ENCODE data around the gene GPAT3.

The GPAT3 gene

DNA sequence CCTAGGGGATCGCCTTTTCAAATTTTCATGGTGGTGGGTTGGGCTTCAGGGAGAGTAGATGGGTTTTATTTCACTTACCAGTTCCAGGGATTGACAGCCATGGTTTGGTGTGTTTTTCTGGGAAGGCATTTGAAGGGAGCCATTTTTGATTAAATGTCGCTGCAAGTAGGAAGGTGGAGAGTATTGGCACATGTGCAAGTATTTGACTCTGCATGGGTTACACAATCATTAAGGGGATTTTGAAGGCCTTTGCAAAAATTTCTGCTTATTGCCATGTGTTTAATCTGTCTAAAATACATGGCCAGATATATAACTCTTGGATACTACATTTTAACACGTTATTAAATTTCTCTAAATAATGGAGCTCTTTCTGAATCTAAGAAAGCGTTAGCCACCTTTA lies 55.1 kb downstream of the GPAT3 start:
- TF ChIP-seq, protein P1, sequence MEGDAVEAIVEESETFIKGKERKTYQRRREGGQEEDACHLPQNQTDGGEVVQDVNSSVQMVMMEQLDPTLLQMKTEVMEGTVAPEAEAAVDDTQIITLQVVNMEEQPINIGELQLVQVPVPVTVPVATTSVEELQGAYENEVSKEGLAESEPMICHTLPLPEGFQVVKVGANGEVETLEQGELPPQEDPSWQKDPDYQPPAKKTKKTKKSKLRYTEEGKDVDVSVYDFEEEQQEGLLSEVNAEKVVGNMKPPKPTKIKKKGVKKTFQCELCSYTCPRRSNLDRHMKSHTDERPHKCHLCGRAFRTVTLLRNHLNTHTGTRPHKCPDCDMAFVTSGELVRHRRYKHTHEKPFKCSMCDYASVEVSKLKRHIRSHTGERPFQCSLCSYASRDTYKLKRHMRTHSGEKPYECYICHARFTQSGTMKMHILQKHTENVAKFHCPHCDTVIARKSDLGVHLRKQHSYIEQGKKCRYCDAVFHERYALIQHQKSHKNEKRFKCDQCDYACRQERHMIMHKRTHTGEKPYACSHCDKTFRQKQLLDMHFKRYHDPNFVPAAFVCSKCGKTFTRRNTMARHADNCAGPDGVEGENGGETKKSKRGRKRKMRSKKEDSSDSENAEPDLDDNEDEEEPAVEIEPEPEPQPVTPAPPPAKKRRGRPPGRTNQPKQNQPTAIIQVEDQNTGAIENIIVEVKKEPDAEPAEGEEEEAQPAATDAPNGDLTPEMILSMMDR (IDR thresholded peaks at IDR 0.05; ENCODE audit: control insufficient read depth, insufficient read depth, low read depth, low read length, missing control alignments) = no peak
- no peak for DNase-seq (ENCODE audit: low read depth)
- no peak overlapping the region for H3K4me3 ChIP-seq (ENCODE audit: control insufficient read depth, low read depth, low read length)

DNA sequence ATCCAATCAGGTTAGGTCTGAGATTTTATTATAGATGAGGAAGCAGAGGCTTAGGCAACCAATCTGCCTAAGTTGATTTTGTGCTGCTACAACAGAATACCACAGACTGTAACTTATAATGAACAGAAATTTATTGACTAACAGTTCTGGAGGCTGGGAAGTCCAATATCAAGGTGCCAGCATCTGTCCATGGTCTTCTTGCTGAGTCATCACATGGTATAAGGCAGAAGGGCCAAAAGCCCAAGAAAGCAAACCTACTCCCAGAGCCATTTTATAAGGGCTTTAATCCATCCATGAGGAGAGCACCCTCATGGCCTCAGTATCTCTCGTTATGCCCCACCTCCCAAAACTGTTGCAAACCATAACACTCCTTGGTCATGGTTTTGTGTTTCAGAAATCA lies 55.8 kb downstream of the GPAT3 start:
- DNase-seq (ENCODE audit: low read depth) = no peak
- TF ChIP-seq, protein P1 (IDR thresholded peaks at IDR 0.05; ENCODE audit: control insufficient read depth, insufficient read depth, low read depth, low read length, missing control alignments) = no peak
- H3K4me3 ChIP-seq (ENCODE audit: control insufficient read depth, low read depth, low read length) = no peak overlapping the region

DNA sequence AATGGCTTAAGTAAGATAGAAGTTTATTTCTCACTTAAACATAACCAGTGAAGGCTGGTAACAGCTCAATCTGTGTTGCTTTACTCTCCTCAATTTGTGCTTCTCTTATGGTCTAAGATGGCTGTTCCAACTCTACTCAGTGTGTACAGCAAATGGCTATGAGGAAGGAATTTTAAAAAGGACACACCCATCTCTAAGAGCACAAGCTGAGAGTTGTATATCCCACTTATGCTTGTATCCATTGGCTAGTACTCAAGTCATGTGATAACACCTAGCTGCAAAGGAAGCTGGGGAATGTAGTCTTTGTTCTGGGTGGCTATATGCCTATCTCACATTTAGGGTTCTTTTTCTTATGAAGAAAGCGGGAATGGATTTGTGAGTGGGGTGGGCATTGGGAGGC lies 63.3 kb downstream of the GPAT3 start:
- DNase-seq (ENCODE audit: low read depth) = no peak
- no peak overlapping the region for H3K4me3 ChIP-seq (ENCODE audit: control insufficient read depth, low read depth, low read length)
- TF ChIP-seq, protein P1 (IDR thresholded peaks at IDR 0.05; ENCODE audit: control insufficient read depth, insufficient read depth, low read depth, low read length, missing control alignments) = no peak

DNA sequence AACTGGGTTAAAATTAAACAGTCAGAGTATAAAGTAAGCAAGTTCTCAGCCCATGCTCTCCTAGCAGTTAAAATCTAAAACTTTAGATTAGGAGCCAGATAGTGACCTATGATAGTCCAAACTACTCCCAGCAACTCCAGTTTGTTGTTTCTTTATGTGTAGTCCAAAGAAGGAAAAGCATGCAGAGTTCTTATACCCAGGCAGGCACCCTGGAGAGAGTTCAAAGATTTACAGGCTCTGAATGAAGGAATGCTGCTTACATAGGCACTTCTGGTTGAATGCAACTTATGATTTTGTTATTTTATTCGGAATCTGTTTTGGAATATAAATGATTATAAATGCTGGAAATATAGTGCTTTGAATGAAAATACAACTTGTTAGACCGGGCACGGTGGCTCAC lies 67.2 kb downstream of the GPAT3 start:
- no peak for DNase-seq (ENCODE audit: low read depth)
- TF ChIP-seq, protein P1 (IDR thresholded peaks at IDR 0.05; ENCODE audit: control insufficient read depth, insufficient read depth, low read depth, low read length, missing control alignments) = no peak
- H3K4me3 ChIP-seq (ENCODE audit: control insufficient read depth, low read depth, low read length) = no peak overlapping the region

DNA sequence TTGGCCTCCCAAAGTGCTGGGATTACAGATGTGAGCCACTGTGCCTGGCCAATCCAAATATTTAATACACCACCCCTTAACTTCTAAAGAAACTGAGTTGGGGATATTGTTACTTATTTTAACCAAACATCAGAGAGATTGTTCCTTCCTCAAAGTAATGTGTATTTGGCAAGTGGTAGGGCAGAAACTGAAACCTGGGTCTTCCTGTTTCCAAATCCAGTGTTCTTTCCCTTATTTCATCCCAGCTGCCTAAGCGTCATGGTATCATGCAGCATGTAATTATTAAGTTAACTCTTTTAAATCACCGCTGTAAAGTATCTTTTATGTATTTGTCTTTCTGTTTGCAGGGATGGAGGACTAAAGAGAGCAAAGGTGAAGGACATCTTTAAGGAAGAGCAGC lies 68.4 kb downstream of the GPAT3 start:
- TF ChIP-seq, protein P1 (IDR thresholded peaks at IDR 0.05; ENCODE audit: control insufficient read depth, insufficient read depth, low read depth, low read length, missing control alignments) = no peak
- H3K4me3 ChIP-seq (ENCODE audit: control insufficient read depth, low read depth, low read length) = no peak overlapping the region
- DNase-seq (ENCODE audit: low read depth) = no peak

DNA sequence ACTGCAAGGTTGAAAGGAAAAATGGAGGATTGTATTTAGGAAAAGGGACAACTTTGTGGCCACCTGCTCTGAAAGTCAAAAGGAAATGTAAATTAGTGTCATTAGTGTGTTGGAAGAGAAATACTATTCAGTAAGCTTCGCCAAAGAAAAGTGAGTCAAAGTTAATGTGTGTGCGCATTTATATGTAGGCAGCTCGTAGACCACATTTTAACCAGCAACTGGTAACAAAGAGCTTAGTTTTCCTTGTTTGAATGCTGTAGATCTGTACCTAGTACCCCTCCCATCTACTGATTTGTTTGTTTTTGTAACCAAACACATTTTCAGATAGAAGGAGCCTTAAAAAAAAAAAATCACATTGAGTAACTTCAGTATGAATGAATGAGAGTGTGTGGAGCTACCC lies 69.3 kb downstream of the GPAT3 start:
- no peak for DNase-seq (ENCODE audit: low read depth)
- no peak overlapping the region for H3K4me3 ChIP-seq (ENCODE audit: control insufficient read depth, low read depth, low read length)
- TF ChIP-seq, protein P1 (IDR thresholded peaks at IDR 0.05; ENCODE audit: control insufficient read depth, insufficient read depth, low read depth, low read length, missing control alignments) = no peak

DNA sequence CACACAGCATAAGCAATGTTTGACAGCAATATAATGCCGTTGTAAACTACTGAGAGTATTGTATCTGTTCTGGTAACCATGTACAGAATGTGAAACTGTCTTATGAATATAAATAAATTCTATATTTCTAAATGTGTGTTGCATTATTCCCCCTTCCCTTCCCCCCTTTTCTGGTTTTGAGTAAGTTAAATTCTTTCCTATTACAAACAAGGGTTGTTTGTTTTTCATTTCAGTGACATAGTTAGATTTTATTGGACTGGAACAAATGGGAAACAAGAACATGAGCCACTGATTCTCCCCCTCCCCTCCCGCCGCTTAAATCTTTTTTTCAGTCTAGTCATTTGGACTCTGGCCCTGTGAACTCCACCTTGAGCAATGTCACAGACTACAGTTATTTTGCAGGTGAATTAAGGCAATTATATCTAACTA lies 69.8 kb downstream of the GPAT3 start:
- TF ChIP-seq, protein P1 (IDR thresholded peaks at IDR 0.05; ENCODE audit: control insufficient read depth, insufficient read depth, low read depth, low read length, missing control alignments) = no peak
- DNase-seq (ENCODE audit: low read depth) = no peak
- no peak overlapping the region for H3K4me3 ChIP-seq (ENCODE audit: control insufficient read depth, low read depth, low read length)

All from AG09309 (cell line).